ENCODE data around the gene SKI. TPM values are rescaled to one million over a fixed set of nuclear protein-coding genes. Genes with fewer than 3 reads are reported as not detected.

The SKI gene
- polyA plus RNA-seq, 10 donors: 47.4 to 74.3 (median 60.5) TPM

- DNase-seq: peak; percentile 98 to 99 (median 99)
Observed at GRCh38 chr1:2227346-2228156, 568 bp upstream of the SKI start.

- DNase-seq: no peak
Observed at GRCh38 chr1:2228694-2229036, 546 bp downstream of the SKI start.

- DNase-seq: peak in 2 of 3 donors; percentile 77 to 90
Observed at GRCh38 chr1:2229037-2229864, 1.1 kb downstream of the SKI start.

- DNase-seq: peak in 1 of 3 donors; percentile 84
Observed at GRCh38 chr1:2229911-2230731, 2.0 kb downstream of the SKI start.

GRCh38 chr1:2230781-2231531 is 2.8 kb downstream of the SKI start:
- peak in 1 of 3 donors; percentile 69 for DNase-seq

GRCh38 chr1:2231532-2232254 is 3.6 kb downstream of the SKI start:
- peak in 1 of 3 donors; percentile 76 for DNase-seq

- DNase-seq: no peak
Observed at GRCh38 chr1:2232255-2232915, 4.3 kb downstream of the SKI start.

- no peak for DNase-seq
Observed at GRCh38 chr1:2232916-2233438, 4.9 kb downstream of the SKI start.

- no peak for DNase-seq
Observed at GRCh38 chr1:2233468-2233867, 5.3 kb downstream of the SKI start.

- DNase-seq: peak in 1 of 3 donors; percentile 75
Observed at GRCh38 chr1:2233997-2234761, 6.1 kb downstream of the SKI start.

GRCh38 chr1:2234762-2235113 is 6.6 kb downstream of the SKI start:
- DNase-seq: no peak

- DNase-seq: no peak
Observed at GRCh38 chr1:2235300-2235998, 7.3 kb downstream of the SKI start.

GRCh38 chr1:2236695-2237677 is 8.9 kb downstream of the SKI start:
- no peak for DNase-seq

GRCh38 chr1:2237773-2238172 is 9.7 kb downstream of the SKI start:
- DNase-seq: no peak

- DNase-seq: no peak
Observed at GRCh38 chr1:2238361-2239012, 10.4 kb downstream of the SKI start.

- no peak for DNase-seq
Observed at GRCh38 chr1:2239013-2239370, 10.9 kb downstream of the SKI start.
